DND-41 (cell line): ENCODE measurements around the gene HOXC10.

Experiments
- ATAC-seq: fragments of 200-7000 bp; cut with Tn5 transposase; 3 replicates; pipeline ENCODE4 v1.9.1; 2021; ENCODE audit warnings: low read depth; ENCODE audit not compliant: insufficient read depth
- DNase-seq: peaks from one replicate; pipeline ENCODE4 v3.0.0-alpha.2; 2020
- H2AFZ ChIP-seq: 2 replicates; pipeline ENCODE4 v1.6.0; 2012; ENCODE audit warnings: low read depth, low read length
- H3K27ac ChIP-seq: 2 replicates; pipeline ENCODE4 v1.5.1; 2012; ENCODE audit warnings: low read length, inconsistent platforms
- H3K27me3 ChIP-seq: fragments of 200-600 bp; sonication (generic); 2 replicates; pipeline ENCODE4 v1.6.0; 2012; ENCODE audit warnings: low read length, mild to moderate bottlenecking, inconsistent platforms; ENCODE audit not compliant: insufficient read depth, poor library complexity
- H3K36me3 ChIP-seq: 2 replicates; pipeline ENCODE4 v1.5.1; 2012; ENCODE audit warnings: low read length, inconsistent platforms; ENCODE audit not compliant: insufficient read depth
- H3K4me1 ChIP-seq: 2 replicates; pipeline ENCODE4 v1.5.1; 2012; ENCODE audit warnings: mild to moderate bottlenecking, low read length; ENCODE audit not compliant: insufficient read depth
- H3K4me2 ChIP-seq: 2 replicates; pipeline ENCODE4 v1.6.0; 2012; ENCODE audit warnings: mild to moderate bottlenecking, moderate library complexity, low read length, inconsistent platforms; ENCODE audit not compliant: insufficient read depth
- H3K4me3 ChIP-seq, 2 experiments: fragments of 200-600 bp in 1 of 2; shearing (Covaris generic) in 1 of 2; 2 replicates each; pipeline ENCODE4 v1.5.1; 2012 to 2016; ENCODE audit warnings: inconsistent platforms in 2 of 2, low read length in 2 of 2, mild to moderate bottlenecking in 2 of 2, low read depth in 1 of 2, moderate library complexity in 1 of 2
- H3K79me2 ChIP-seq: 2 replicates; pipeline ENCODE4 v1.6.0; 2012; ENCODE audit warnings: low read length, inconsistent platforms; ENCODE audit not compliant: insufficient read depth
- H3K9ac ChIP-seq: 2 replicates; pipeline ENCODE4 v1.6.0; 2012; ENCODE audit warnings: low read depth, mild to moderate bottlenecking, inconsistent platforms, low read length, moderate library complexity
- H3K9me3 ChIP-seq: 2 replicates; pipeline ENCODE4 v1.5.1; 2012; ENCODE audit warnings: low read length, moderate library complexity, mild to moderate bottlenecking, inconsistent platforms; ENCODE audit not compliant: insufficient read depth, severe bottlenecking
- H4K20me1 ChIP-seq: 2 replicates; pipeline ENCODE4 v1.6.0; 2012; ENCODE audit warnings: low read length; ENCODE audit not compliant: insufficient read depth
- CTCF ChIP-seq: IDR thresholded peaks from 2 replicates; pipeline ENCODE4 v1.5.1; 2012; ENCODE audit warnings: borderline replicate concordance, low read length, moderate library complexity, mild to moderate bottlenecking; ENCODE audit not compliant: poor library complexity, severe bottlenecking; ENCODE audit errors: extremely low read depth
- EZH2 ChIP-seq: IDR thresholded peaks from 3 replicates; pipeline ENCODE4 v1.6.1; 2012; ENCODE audit warnings: borderline replicate concordance, low read depth, mild to moderate bottlenecking, moderate library complexity, low read length, inconsistent platforms; ENCODE audit not compliant: severe bottlenecking

Gene HOXC10

GRCh38 chr12:54014377-54015017 lies 29.6 kb downstream of the HOXC10 start:
- no peaks in the 10 kb centered on the region for H4K20me1 ChIP-seq
- peaks cover 61% of the 10 kb centered on the region for H3K27me3 ChIP-seq
- DNase-seq (no peak), ATAC-seq (no peak)
- H3K4me2 ChIP-seq, result no peak overlapping the region
- H3K9me3 ChIP-seq, result no peaks in the 10 kb centered on the region
- TF ChIP-seq EZH2 (no peak), CTCF (no peak)
- no peaks in the 10 kb centered on the region for H3K36me3 ChIP-seq
- H3K9ac ChIP-seq, result no peak overlapping the region
- 0 out of 2 replicates have a peak, but pooled peaks cover 3% of the 10 kb centered on the region for H3K79me2 ChIP-seq
- peaks cover 17% of the 10 kb centered on the region for H3K4me1 ChIP-seq
- no peak overlapping the region for H2AFZ ChIP-seq
- no peak overlapping the region for H3K27ac ChIP-seq
- no peak overlapping the region for H3K4me3 ChIP-seq

GRCh38 chr12:54015018-54015931 lies 30.3 kb downstream of the HOXC10 start:
- ATAC-seq (no peak), DNase-seq (no peak)
- no peaks in the 10 kb centered on the region for H3K9me3 ChIP-seq
- no peak overlapping the region for H3K27ac ChIP-seq
- no peak overlapping the region for H2AFZ ChIP-seq
- H3K27me3 ChIP-seq, result peaks cover 54% of the 10 kb centered on the region
- no peaks in the 10 kb centered on the region for H3K36me3 ChIP-seq
- H4K20me1 ChIP-seq, result no peaks in the 10 kb centered on the region
- H3K4me1 ChIP-seq, result peaks cover 17% of the 10 kb centered on the region
- TF ChIP-seq EZH2 (no peak), CTCF (no peak)
- no peak overlapping the region for H3K4me3 ChIP-seq
- no peak overlapping the region for H3K9ac ChIP-seq
- H3K79me2 ChIP-seq, result 0 out of 2 replicates have a peak, but pooled peaks cover 3% of the 10 kb centered on the region
- H3K4me2 ChIP-seq, result no peak overlapping the region

GRCh38 chr12:54016051-54016450 lies 31.1 kb downstream of the HOXC10 start:
- Histone ChIP-seq H3K4me2 (no peak overlapping the region), H3K4me1 (peaks cover 17% of the 10 kb centered on the region), H3K79me2 (0 out of 2 replicates have a peak, but pooled peaks cover 3% of the 10 kb centered on the region), H3K27ac (no peak overlapping the region), H4K20me1 (no peaks in the 10 kb centered on the region), H3K36me3 (no peaks in the 10 kb centered on the region), H3K4me3 (no peak overlapping the region), H3K9me3 (no peaks in the 10 kb centered on the region), H3K27me3 (peaks cover 46% of the 10 kb centered on the region), H2AFZ (no peak overlapping the region), H3K9ac (no peak overlapping the region)
- TF ChIP-seq CTCF (no peak), EZH2 (no peak)
- ATAC-seq (no peak), DNase-seq (no peak)
